Measurements from ENCODE around the gene SFT2D1.
A peak's percentile ranks its signal among the peaks of the same experiment; 100 is the strongest.

Gene SFT2D1

GRCh38 chr6:166338854-166339253 lies 3.5 kb downstream of the SFT2D1 start:
- DNase-seq (ENCODE audit: extremely low spot score, insufficient read length, low read depth) (no peak), FAIRE-seq (no peak)

GRCh38 chr6:166336847-166337246 lies 5.5 kb downstream of the SFT2D1 start:
- DNase-seq (ENCODE audit: extremely low spot score, insufficient read length, low read depth) (no peak), FAIRE-seq (peak; percentile 5)

GRCh38 chr6:166335378-166336302 lies 6.7 kb downstream of the SFT2D1 start:
- no peak for DNase-seq (ENCODE audit: extremely low spot score, insufficient read length, low read depth)
- peak; percentile 81 for FAIRE-seq

GRCh38 chr6:166334878-166335277 lies 7.5 kb downstream of the SFT2D1 start:
- DNase-seq (ENCODE audit: extremely low spot score, insufficient read length, low read depth) (no peak), FAIRE-seq (no peak)

- FAIRE-seq (peak; percentile 89), DNase-seq (ENCODE audit: extremely low spot score, insufficient read length, low read depth) (peak; percentile 56)
Observed at GRCh38 chr6:166333172-166333995, 9.0 kb downstream of the SFT2D1 start.

- no peak for FAIRE-seq
- no peak for DNase-seq (ENCODE audit: extremely low spot score, insufficient read length, low read depth)
Observed at GRCh38 chr6:166331503-166332415, 10.6 kb downstream of the SFT2D1 start.

- DNase-seq (ENCODE audit: extremely low spot score, insufficient read length, low read depth), result no peak
Observed at GRCh38 chr6:166330612-166331011, 11.7 kb downstream of the SFT2D1 start.

GRCh38 chr6:166325383-166326042 lies 16.8 kb downstream of the SFT2D1 start:
- DNase-seq (ENCODE audit: extremely low spot score, insufficient read length, low read depth), result no peak
- FAIRE-seq, result peak; percentile 66

More at GRCh38 chr6:166330612-166331011, 11.7 kb downstream of the SFT2D1 start:
- no peak for FAIRE-seq

- DNase-seq (ENCODE audit: extremely low spot score, insufficient read length, low read depth) (no peak), FAIRE-seq (no peak)
Observed at GRCh38 chr6:166323395-166323794, 18.9 kb downstream of the SFT2D1 start.

GRCh38 chr6:166318649-166319600 lies 23.4 kb downstream of the SFT2D1 start:
- DNase-seq (ENCODE audit: extremely low spot score, insufficient read length, low read depth) (no peak), FAIRE-seq (no peak)

GRCh38 chr6:166318227-166318626 lies 24.1 kb downstream of the SFT2D1 start:
- no peak for DNase-seq (ENCODE audit: extremely low spot score, insufficient read length, low read depth)

GRCh38 chr6:166317261-166318212 lies 24.8 kb downstream of the SFT2D1 start:
- FAIRE-seq (no peak), DNase-seq (ENCODE audit: extremely low spot score, insufficient read length, low read depth) (no peak)

More at GRCh38 chr6:166318227-166318626, 24.1 kb downstream of the SFT2D1 start:
- FAIRE-seq, result no peak

GRCh38 chr6:166315436-166315835 lies 26.9 kb downstream of the SFT2D1 start:
- FAIRE-seq (no peak), DNase-seq (ENCODE audit: extremely low spot score, insufficient read length, low read depth) (no peak)

GRCh38 chr6:166314454-166314853 lies 27.9 kb downstream of the SFT2D1 start:
- DNase-seq (ENCODE audit: extremely low spot score, insufficient read length, low read depth) (no peak), FAIRE-seq (no peak)

- FAIRE-seq (peak; percentile 29), DNase-seq (ENCODE audit: extremely low spot score, insufficient read length, low read depth) (no peak)
Observed at GRCh38 chr6:166313255-166314070, 28.9 kb downstream of the SFT2D1 start.

- DNase-seq (ENCODE audit: extremely low spot score, insufficient read length, low read depth), result no peak
- no peak for FAIRE-seq
Observed at GRCh38 chr6:166312832-166313231, 29.5 kb downstream of the SFT2D1 start.

Data from GM18507 (cell line).